Loucy (cell line): Measurements from ENCODE around the gene CRHR1.

Experiments
- EZH2phosphoT487 ChIP-seq: fragments of 200-600 bp; IDR thresholded peaks from 2 replicates; pipeline ENCODE4 v1.6.1; 2018; ENCODE audit warnings: antibody characterized with exemption, mild to moderate bottlenecking, moderate library complexity, borderline replicate concordance
- TF ChIP-seq, protein P1 (sequence below): fragments of 200-600 bp; sonication (generic); conservative IDR thresholded peaks from 2 replicates; pipeline ENCODE4 v1.5.1; 2014; ENCODE audit warnings: mild to moderate bottlenecking, antibody characterized with exemption, low read length

GRCh38 chr17:45850468-45850867 lies 66.3 kb downstream of the CRHR1 start:
- TF ChIP-seq, protein P1, sequence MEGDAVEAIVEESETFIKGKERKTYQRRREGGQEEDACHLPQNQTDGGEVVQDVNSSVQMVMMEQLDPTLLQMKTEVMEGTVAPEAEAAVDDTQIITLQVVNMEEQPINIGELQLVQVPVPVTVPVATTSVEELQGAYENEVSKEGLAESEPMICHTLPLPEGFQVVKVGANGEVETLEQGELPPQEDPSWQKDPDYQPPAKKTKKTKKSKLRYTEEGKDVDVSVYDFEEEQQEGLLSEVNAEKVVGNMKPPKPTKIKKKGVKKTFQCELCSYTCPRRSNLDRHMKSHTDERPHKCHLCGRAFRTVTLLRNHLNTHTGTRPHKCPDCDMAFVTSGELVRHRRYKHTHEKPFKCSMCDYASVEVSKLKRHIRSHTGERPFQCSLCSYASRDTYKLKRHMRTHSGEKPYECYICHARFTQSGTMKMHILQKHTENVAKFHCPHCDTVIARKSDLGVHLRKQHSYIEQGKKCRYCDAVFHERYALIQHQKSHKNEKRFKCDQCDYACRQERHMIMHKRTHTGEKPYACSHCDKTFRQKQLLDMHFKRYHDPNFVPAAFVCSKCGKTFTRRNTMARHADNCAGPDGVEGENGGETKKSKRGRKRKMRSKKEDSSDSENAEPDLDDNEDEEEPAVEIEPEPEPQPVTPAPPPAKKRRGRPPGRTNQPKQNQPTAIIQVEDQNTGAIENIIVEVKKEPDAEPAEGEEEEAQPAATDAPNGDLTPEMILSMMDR: no peak
- TF ChIP-seq EZH2phosphoT487: no peak
